DOHH2 (cell line): ENCODE results near the gene DSCAM.

Source experiments
- CTCF ChIP-seq: fragments of 200-600 bp; sonication (generic); IDR thresholded peaks from one replicate; pipeline ENCODE4 v1.5.1; 2014; ENCODE audit warnings: antibody characterized with exemption, mild to moderate bottlenecking, low read depth, low read length; ENCODE audit not compliant: poor library complexity, severe bottlenecking
- EZH2phosphoT487 ChIP-seq: fragments of 200-600 bp; sonication (generic); IDR thresholded peaks from 2 replicates; pipeline ENCODE4 v1.6.1; 2017; ENCODE audit warnings: borderline replicate concordance, mild to moderate bottlenecking, antibody characterized with exemption, low read length, moderate library complexity, mixed read lengths

- TF ChIP-seq EZH2phosphoT487 (no peak), CTCF (no peak)
These were observed 63.6 kb downstream of the DSCAM start for GRCh38 chr21:40783404-40783803.
